Smooth muscle cell (in vitro differentiated cells): ENCODE measurements around the gene CD59. TPM values are rescaled to one million over a fixed set of nuclear protein-coding genes. Genes with fewer than 3 reads are reported as not detected.

Experiments
- DNase-seq: peaks from one replicate; lab custom pipeline; 2025; ENCODE audit not compliant: unreplicated experiment; lab: John Stamatoyannopoulos, UW
- H2AFZ ChIP-seq: fragments of 200-600 bp; sonication (generic); 2 replicates; pipeline ENCODE4 v1.6.0; 2016; ENCODE audit warnings: antibody characterized with exemption, low read depth, mild to moderate bottlenecking
- H3F3A ChIP-seq: fragments of 200-600 bp; sonication (generic); 2 replicates; pipeline ENCODE4 v1.6.0; 2017; ENCODE audit warnings: antibody characterized with exemption, low read depth
- H3K27ac ChIP-seq: fragments of 200-600 bp; sonication (generic); 2 replicates; pipeline ENCODE4 v1.5.1; 2016; ENCODE audit warnings: low read depth, mild to moderate bottlenecking
- H3K27me3 ChIP-seq: fragments of 200-600 bp; sonication (generic); 2 replicates; pipeline ENCODE4 v1.6.1; 2016; ENCODE audit warnings: low read depth, mild to moderate bottlenecking
- H3K36me3 ChIP-seq: fragments of 200-600 bp; sonication (generic); 2 replicates; pipeline ENCODE4 v1.5.1; 2016; ENCODE audit warnings: low read depth
- H3K4me1 ChIP-seq: fragments of 200-600 bp; sonication (generic); 2 replicates; pipeline ENCODE4 v1.5.1; 2016; ENCODE audit warnings: low read depth
- H3K4me2 ChIP-seq: fragments of 200-600 bp; sonication (generic); 2 replicates; pipeline ENCODE4 v1.6.0; 2016; ENCODE audit warnings: mild to moderate bottlenecking
- H3K4me3 ChIP-seq: fragments of 200-600 bp; sonication (generic); 2 replicates; pipeline ENCODE4 v1.5.1; 2016; ENCODE audit warnings: mild to moderate bottlenecking
- H3K79me2 ChIP-seq: fragments of 200-600 bp; sonication (generic); 2 replicates; pipeline ENCODE4 v1.6.0; 2016; ENCODE audit warnings: low read depth, mild to moderate bottlenecking
- H3K9ac ChIP-seq: fragments of 200-600 bp; sonication (generic); 2 replicates; pipeline ENCODE4 v1.6.0; 2016; ENCODE audit warnings: low read depth
- H3K9me3 ChIP-seq: fragments of 200-600 bp; sonication (generic); replicated peaks from 2 replicates; pipeline ENCODE4 v1.5.1; 2016; ENCODE audit warnings: low read depth
- H4K20me1 ChIP-seq: fragments of 200-600 bp; sonication (generic); 2 replicates; pipeline ENCODE4 v1.6.0; 2016; ENCODE audit warnings: low read depth
- WGBS: methylation state at CpG from one replicate; pipeline ENCODE4 v1.1.7; 2016; ENCODE audit warnings: low lambda C conversion rate; 5-methylcytosine and 5-hydroxymethylcytosine counted together
- polyA plus RNA-seq: library from polyadenylated mRNA; unstranded; fragments of >200 nt; fragmentation: Nextera tagmentation; extraction: Ambion mirVana; gene quantifications from 2 replicates; pipeline ENCODE4 v1.2.1, GENCODE V29; 2016
- total RNA-seq: library from RNA; depleted of rRNA; stranded (reverse); fragments of >200 nt; gene quantifications from 2 replicates; pipeline ENCODE4 v1.2.3, GENCODE V29; 2014
- TF ChIP-seq, protein P1 (sequence below): fragments of 200-600 bp; sonication (generic); IDR thresholded peaks from 2 replicates; pipeline ENCODE4 v1.5.1; 2017; ENCODE audit warnings: borderline replicate concordance, mild to moderate bottlenecking, antibody characterized with exemption; ENCODE audit not compliant: insufficient read depth, poor library complexity, severe bottlenecking

The CD59 gene
- total and polyA plus RNA-seq, 2 experiments from 2014 or later: 291 to 563 TPM

DNA sequence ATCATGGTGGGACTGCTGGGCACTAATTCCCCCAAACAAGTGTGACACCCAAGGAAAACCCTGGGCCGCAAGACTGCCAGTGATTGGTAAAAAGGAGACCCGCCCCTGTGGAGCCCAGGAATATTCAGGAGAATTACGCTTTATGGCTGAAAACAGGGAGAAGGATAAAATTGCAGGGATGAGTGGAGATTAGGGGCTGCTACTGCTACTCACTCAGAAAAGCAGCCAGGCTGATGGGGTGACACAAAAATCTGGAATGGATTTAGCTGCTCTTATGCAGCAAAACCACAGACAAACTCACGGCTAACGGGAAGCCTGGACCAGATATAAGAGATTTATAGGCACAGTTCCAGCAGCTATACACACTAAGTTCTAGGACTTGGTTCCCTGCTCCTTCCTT is 42.5 kb upstream of the CD59 start:
- H3K9me3 ChIP-seq: no peaks in the 10 kb centered on the region
- H3K4me1 ChIP-seq: peaks cover 14% of the 10 kb centered on the region
- peaks cover 4% of the 10 kb centered on the region for H3K27me3 ChIP-seq
- H2AFZ ChIP-seq: peak overlapping the region; percentile 15
- H3K4me2 ChIP-seq: peak overlapping the region; percentile 48
- no peak overlapping the region for H3K27ac ChIP-seq
- TF ChIP-seq, protein P1, sequence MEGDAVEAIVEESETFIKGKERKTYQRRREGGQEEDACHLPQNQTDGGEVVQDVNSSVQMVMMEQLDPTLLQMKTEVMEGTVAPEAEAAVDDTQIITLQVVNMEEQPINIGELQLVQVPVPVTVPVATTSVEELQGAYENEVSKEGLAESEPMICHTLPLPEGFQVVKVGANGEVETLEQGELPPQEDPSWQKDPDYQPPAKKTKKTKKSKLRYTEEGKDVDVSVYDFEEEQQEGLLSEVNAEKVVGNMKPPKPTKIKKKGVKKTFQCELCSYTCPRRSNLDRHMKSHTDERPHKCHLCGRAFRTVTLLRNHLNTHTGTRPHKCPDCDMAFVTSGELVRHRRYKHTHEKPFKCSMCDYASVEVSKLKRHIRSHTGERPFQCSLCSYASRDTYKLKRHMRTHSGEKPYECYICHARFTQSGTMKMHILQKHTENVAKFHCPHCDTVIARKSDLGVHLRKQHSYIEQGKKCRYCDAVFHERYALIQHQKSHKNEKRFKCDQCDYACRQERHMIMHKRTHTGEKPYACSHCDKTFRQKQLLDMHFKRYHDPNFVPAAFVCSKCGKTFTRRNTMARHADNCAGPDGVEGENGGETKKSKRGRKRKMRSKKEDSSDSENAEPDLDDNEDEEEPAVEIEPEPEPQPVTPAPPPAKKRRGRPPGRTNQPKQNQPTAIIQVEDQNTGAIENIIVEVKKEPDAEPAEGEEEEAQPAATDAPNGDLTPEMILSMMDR: no peak
- peaks cover 1% of the 10 kb centered on the region for H3K79me2 ChIP-seq
- no peaks in the 10 kb centered on the region for H3F3A ChIP-seq
- 26% methylated on average over 5 of the region's 5 CpGs for WGBS
- H4K20me1 ChIP-seq: no peaks in the 10 kb centered on the region
- no peak overlapping the region for H3K9ac ChIP-seq
- DNase-seq: no peak
- H3K4me3 ChIP-seq: no peak overlapping the region
- H3K36me3 ChIP-seq: no peaks in the 10 kb centered on the region

DNA sequence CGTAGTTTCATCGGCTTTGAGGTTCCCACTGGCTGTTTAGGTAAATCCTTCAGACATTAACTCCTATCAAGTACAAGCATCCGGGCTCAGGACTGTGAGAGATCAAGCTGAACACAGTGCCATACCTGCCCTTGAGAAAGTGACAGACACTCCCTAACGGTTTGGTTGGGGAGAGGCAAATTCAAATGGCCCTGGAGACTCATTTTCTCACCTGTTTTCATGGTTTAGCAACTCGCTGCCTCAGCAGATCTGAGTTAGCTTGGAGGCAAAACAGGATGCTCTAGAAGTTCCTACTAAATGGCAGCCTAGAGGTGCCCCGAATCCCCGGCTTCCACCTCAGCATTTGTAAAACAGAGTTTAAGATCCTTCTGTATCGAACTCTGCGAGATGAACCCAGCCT is 41.7 kb upstream of the CD59 start:
- WGBS: 88% methylated on average over 9 of the region's 9 CpGs
- no peak overlapping the region for H3K4me2 ChIP-seq

DNA sequence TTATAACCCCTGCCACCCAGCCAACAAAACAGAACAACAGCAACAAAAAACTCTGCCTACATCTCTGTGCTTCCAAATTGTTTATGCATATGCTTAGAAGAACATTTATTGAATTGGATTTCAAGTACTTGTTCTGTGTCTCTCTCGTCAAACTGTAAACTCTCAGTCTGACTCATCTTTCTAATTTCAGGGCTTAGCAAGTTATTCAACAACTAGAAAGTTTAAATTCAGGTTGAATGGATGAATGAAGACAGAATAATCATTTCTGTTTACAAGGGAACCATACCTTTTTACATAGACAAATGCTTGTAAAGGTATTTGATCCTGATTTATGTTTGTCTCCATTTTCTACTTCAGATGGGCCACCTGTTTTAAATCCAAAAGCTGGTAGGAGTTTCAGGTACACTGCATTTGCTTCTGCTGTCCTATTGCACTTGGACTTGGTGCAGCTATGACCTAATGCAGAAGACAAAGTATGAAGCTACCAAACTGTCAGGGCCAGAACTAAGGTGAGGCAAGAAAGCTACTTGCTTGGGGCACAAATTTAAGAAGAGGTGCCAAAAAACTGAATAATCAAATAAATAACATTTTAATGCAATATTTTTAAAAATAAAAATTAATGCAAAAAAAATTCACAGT is 39.7 kb upstream of the CD59 start:
- H3K27me3 ChIP-seq: no peaks in the 10 kb centered on the region
- H3K9ac ChIP-seq: no peak overlapping the region
- H2AFZ ChIP-seq: no peak overlapping the region
- no peak overlapping the region for H3K4me3 ChIP-seq
- peaks cover 25% of the 10 kb centered on the region for H4K20me1 ChIP-seq
- DNase-seq: no peak
- no peaks in the 10 kb centered on the region for H3K36me3 ChIP-seq
- H3K79me2 ChIP-seq: peaks cover 23% of the 10 kb centered on the region
- WGBS: 9% methylated on average over 1 of the region's 1 CpG
- TF ChIP-seq, protein P1: no peak
- H3K27ac ChIP-seq: no peak overlapping the region
- H3F3A ChIP-seq: no peaks in the 10 kb centered on the region
- no peaks in the 10 kb centered on the region for H3K9me3 ChIP-seq
- no peak overlapping the region for H3K4me2 ChIP-seq
- H3K4me1 ChIP-seq: peaks cover 14% of the 10 kb centered on the region

More for the DNA sequence above, 41.7 kb upstream of the CD59 start:
- Histone ChIP-seq H3F3A (no peaks in the 10 kb centered on the region), H4K20me1 (peaks cover 6% of the 10 kb centered on the region), H2AFZ (no peak overlapping the region), H3K9ac (no peak overlapping the region), H3K9me3 (no peaks in the 10 kb centered on the region), H3K27ac (no peak overlapping the region), H3K79me2 (peaks cover 9% of the 10 kb centered on the region), H3K36me3 (no peaks in the 10 kb centered on the region), H3K4me1 (peaks cover 14% of the 10 kb centered on the region), H3K4me3 (no peak overlapping the region), H3K27me3 (no peaks in the 10 kb centered on the region)
- TF ChIP-seq, protein P1: no peak
- no peak for DNase-seq

DNA sequence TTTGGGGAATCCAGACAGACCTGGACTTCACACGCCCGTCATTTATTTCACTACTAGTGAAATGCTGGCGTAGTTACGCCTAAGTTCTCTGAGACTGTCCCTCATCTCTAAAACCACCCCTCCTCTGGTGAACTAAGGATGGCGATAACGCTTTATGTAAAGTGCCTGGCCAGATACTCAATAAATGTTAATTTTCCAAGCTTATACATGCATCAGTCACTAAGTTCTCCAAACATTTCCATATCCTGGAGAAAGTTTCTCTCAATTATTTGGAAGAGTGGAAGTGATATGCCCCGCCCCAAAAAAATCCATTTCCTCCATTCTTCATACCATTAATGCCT is 39.2 kb upstream of the CD59 start:
- DNase-seq: no peak

More for the DNA sequence above, 39.2 kb upstream of the CD59 start:
- Histone ChIP-seq H2AFZ (no peak overlapping the region), H4K20me1 (peaks cover 30% of the 10 kb centered on the region), H3K4me1 (peaks cover 14% of the 10 kb centered on the region), H3K36me3 (no peaks in the 10 kb centered on the region), H3K4me2 (no peak overlapping the region), H3K9me3 (no peaks in the 10 kb centered on the region), H3F3A (no peaks in the 10 kb centered on the region), H3K9ac (no peak overlapping the region), H3K4me3 (no peak overlapping the region), H3K79me2 (peaks cover 28% of the 10 kb centered on the region), H3K27ac (no peak overlapping the region), H3K27me3 (no peaks in the 10 kb centered on the region)
- 80% methylated on average over 7 of the region's 7 CpGs for WGBS
- TF ChIP-seq, protein P1: no peak
